GM12878 (cell line): ENCODE results near the gene PDS5A. TPM values are rescaled to one million over a fixed set of nuclear protein-coding genes. Genes with fewer than 3 reads are reported as not detected.

Experiments
- ATAC-seq: fragments of 200-7000 bp; cut with Tn5 transposase; 3 replicates; pipeline ENCODE4 v1.9.1; 2020; ENCODE audit warnings: mild to moderate bottlenecking, moderate library complexity
- BruUV-seq: library from RNA; stranded (reverse); fragments of 400-500 nt; replicated peaks from 2 replicates; lab custom pipeline; 2021; lab: Mats Ljungman, UMichigan
- CTCF ChIA-PET: fragments of 300-600 bp; sonication (Branson Sonifier 250); formaldehyde crosslinking; extraction: SDS; loops from one replicate; lab custom pipeline; 2021; ENCODE audit warnings: inconsistent platforms; lab: Yijun Ruan, JAX
- POLR2A ChIA-PET: fragments of 350-600 bp; formaldehyde crosslinking; extraction: SDS; loops from one replicate; lab custom pipeline; 2021; ENCODE audit warnings: inconsistent platforms; lab: Charles Lee
- RAD21 ChIA-PET: fragments of 300-600 bp; sonication (Branson Sonifier 250); formaldehyde crosslinking; loops from one replicate; lab custom pipeline; 2023; ENCODE audit warnings: antibody characterized with exemption; ENCODE audit not compliant: unreplicated experiment; lab: Charles Lee
- SMC1A ChIA-PET: fragments of 300-600 bp; sonication (Branson Sonifier 250); formaldehyde crosslinking; loops from one replicate; lab custom pipeline; 2023; ENCODE audit not compliant: unreplicated experiment, uncharacterized antibody; lab: Charles Lee
- DNase-seq: peaks from one replicate; pipeline ENCODE4 v3.0.0-alpha.2; 2011; ENCODE audit warnings: low read depth, low spot score
- FAIRE-seq: peaks from 3 replicates; lab custom pipeline; 2011; peaks lifted over from hg19 to GRCh38; lab: Jason Lieb, UNC
- H2AFZ ChIP-seq: 2 replicates; pipeline ENCODE4 v1.6.0; 2011; ENCODE audit warnings: low read depth, low read length, control low read depth; ENCODE audit not compliant: control insufficient read depth
- H3K27ac ChIP-seq: 2 replicates; pipeline ENCODE4 v1.5.1; 2011; ENCODE audit warnings: control low read depth; ENCODE audit not compliant: control insufficient read depth, insufficient read depth
- H3K27me3 ChIP-seq, 2 experiments: replicated peaks in 1 of 2; 2 replicates each; pipeline versions ENCODE4 v1.6.0 to v1.6.1; 2011; ENCODE audit warnings: low read length in 1 of 2; ENCODE audit not compliant: control insufficient read depth in 2 of 2, insufficient read depth in 2 of 2
- H3K36me3 ChIP-seq, 2 experiments: 2 replicates each; pipeline ENCODE4 v1.5.1; 2011; ENCODE audit warnings: low read length in 1 of 2; ENCODE audit not compliant: control insufficient read depth in 2 of 2, insufficient read depth in 2 of 2
- H3K4me1 ChIP-seq: 2 replicates; pipeline ENCODE4 v1.6.1; 2011; ENCODE audit warnings: mild to moderate bottlenecking, low read length, moderate library complexity, mixed read lengths; ENCODE audit not compliant: control insufficient read depth, insufficient read depth
- H3K4me2 ChIP-seq: 2 replicates; pipeline ENCODE4 v1.6.0; 2011; ENCODE audit warnings: control low read depth; ENCODE audit not compliant: control insufficient read depth, insufficient read depth
- H3K4me3 ChIP-seq: fragments of 200-600 bp; sonication (generic); 2 replicates; pipeline ENCODE4 v1.5.1; 2016
- H3K79me2 ChIP-seq: 2 replicates; pipeline ENCODE4 v1.6.0; 2011; ENCODE audit warnings: low read length; ENCODE audit not compliant: control insufficient read depth, insufficient read depth
- H3K9ac ChIP-seq: 2 replicates; pipeline ENCODE4 v1.8.0; 2011; ENCODE audit warnings: low read length, control low read depth, mixed read lengths; ENCODE audit not compliant: control insufficient read depth, insufficient read depth
- H3K9me3 ChIP-seq: replicated peaks from 3 replicates; pipeline ENCODE4 v1.5.1; 2011; ENCODE audit warnings: mild to moderate bottlenecking, low read length; ENCODE audit not compliant: control insufficient read depth, insufficient read depth
- H4K20me1 ChIP-seq: 2 replicates; pipeline ENCODE4 v1.6.0; 2011; ENCODE audit not compliant: control insufficient read depth, insufficient read depth
- BCL11A ChIP-seq: IDR thresholded peaks from 2 replicates; pipeline ENCODE4 v1.6.1; 2011; ENCODE audit warnings: low read depth, low read length
- CHD1 ChIP-seq: IDR thresholded peaks from 2 replicates; pipeline ENCODE4 v1.6.1; 2012; ENCODE audit warnings: low read depth, low read length, improper control_type of control experiment
- CREM ChIP-seq: IDR thresholded peaks from 2 replicates; pipeline ENCODE4 v1.6.1; 2014; ENCODE audit warnings: antibody characterized with exemption, low read depth
- DPF2 ChIP-seq: fragments of 450-650 bp; IDR thresholded peaks from 2 replicates; pipeline ENCODE4 v1.6.1; 2017; ENCODE audit warnings: mild to moderate bottlenecking
- ESRRA ChIP-seq: IDR thresholded peaks from 2 replicates; pipeline ENCODE4 v1.6.1; 2012; ENCODE audit warnings: mild to moderate bottlenecking, low read length, improper control_type of control experiment
- IKZF2 ChIP-seq, 2 experiments: fragments of 450-650 bp; IDR thresholded peaks; 2 replicates each; pipeline ENCODE4 v1.6.1; 2017; ENCODE audit warnings: mild to moderate bottlenecking in 2 of 2, moderate library complexity in 2 of 2
- MTA3 ChIP-seq: IDR thresholded peaks from 2 replicates; pipeline ENCODE4 v1.6.1; 2012; ENCODE audit warnings: low read length, inconsistent platforms, borderline replicate concordance
- NFYA ChIP-seq: IDR thresholded peaks from 2 replicates; pipeline ENCODE4 v1.6.1; 2011; ENCODE audit warnings: low read depth, mild to moderate bottlenecking, low read length, improper control_type of control experiment, borderline replicate concordance
- NR2F1 ChIP-seq: fragments of 450-650 bp; conservative IDR thresholded peaks from 2 replicates; pipeline ENCODE4 v1.6.1; 2017; ENCODE audit warnings: mild to moderate bottlenecking
- NRF1 ChIP-seq: conservative IDR thresholded peaks from 2 replicates; pipeline ENCODE4 v1.6.1; 2011; ENCODE audit warnings: mild to moderate bottlenecking, low read depth, low read length, improper control_type of control experiment
- SPI1 ChIP-seq: IDR thresholded peaks from 2 replicates; pipeline ENCODE4 v1.6.1; 2011; ENCODE audit warnings: low read depth, mild to moderate bottlenecking, low read length, moderate library complexity, borderline replicate concordance; ENCODE audit not compliant: insufficient read depth
- STAT1 ChIP-seq: fragments of 450-650 bp; conservative IDR thresholded peaks from 2 replicates; pipeline ENCODE4 v1.6.1; 2014; ENCODE audit warnings: antibody characterized with exemption, mild to moderate bottlenecking
- STAT3 ChIP-seq: IDR thresholded peaks from 2 replicates; pipeline ENCODE4 v1.6.1; 2011; ENCODE audit warnings: low read depth, low read length, improper control_type of control experiment
- SUPT20H ChIP-seq: IDR thresholded peaks from 2 replicates; pipeline ENCODE4 v1.6.1; 2011; ENCODE audit warnings: low read depth, mild to moderate bottlenecking, low read length, moderate library complexity, borderline replicate concordance; ENCODE audit not compliant: control insufficient read depth
- TAF1 ChIP-seq: IDR thresholded peaks from 2 replicates; pipeline ENCODE4 v1.6.1; 2011; ENCODE audit warnings: mild to moderate bottlenecking, low read depth, low read length, borderline replicate concordance
- YY1 ChIP-seq: IDR thresholded peaks from 2 replicates; pipeline ENCODE4 v1.6.1; 2011; ENCODE audit warnings: low read depth, mild to moderate bottlenecking, low read length
- WGBS: methylation state at CpG from one replicate; pipeline ENCODE4 v1.1.6; 2016; ENCODE audit warnings: low lambda C conversion rate; ENCODE audit not compliant: insufficient replicate concordance, insufficient coverage; ENCODE audit errors: missing lambda C conversion rate; 5-methylcytosine and 5-hydroxymethylcytosine counted together
- in situ Hi-C: fragments of 300-500 bp; cut with MboI; formaldehyde crosslinking; loops from 9 replicates; pipeline ENCODE4 v1.14.3; 2018; ENCODE audit warnings: mixed read lengths
- intact Hi-C: fragments of 100-400 bp; cut with micrococcal nuclease; formaldehyde crosslinking; loops from one replicate; pipeline ENCODE4 v1.14.2; 2022; ENCODE audit not compliant: unreplicated experiment
- polyA plus RNA-seq, 11 experiments: library from polyadenylated mRNA; depleted of rRNA in 4 of 11; unstranded in 6 of 11; stranded (reverse) in 5 of 11; fragments of >200 nt; fragmentation: Nextera tagmentation in 4 of 11; fragmentation: Illumina TruSeq in 1 of 11; extraction: Ambion mirVana in 4 of 11; extraction: Trizol in 1 of 11; gene quantifications; 1 replicate in 1 of 11; 2 replicates in 10 of 11; pipeline versions ENCODE4 v1.2.1 to v1.2.3, GENCODE V29; 2011 to 2016; ENCODE audit warnings: inconsistent platforms in 2 of 11, missing spikeins in 2 of 11, low read depth in 1 of 11
- total RNA-seq, 4 experiments: library from RNA; depleted of rRNA in 3 of 4; stranded (reverse); fragments of >200 nt in 3 of 4; fragmentation: Illumina TruSeq in 1 of 4; extraction: Trizol in 1 of 4; gene quantifications; 2 replicates each; pipeline versions ENCODE4 v1.2.1 to v1.2.3, GENCODE V29; 2013 to 2021
- TF ChIP-seq, protein P1 (sequence below): fragments of 450-650 bp; conservative IDR thresholded peaks from 2 replicates; pipeline ENCODE4 v1.6.1; 2017; ENCODE audit warnings: mild to moderate bottlenecking, moderate library complexity
- TF ChIP-seq, protein P2 (sequence below): fragments of 450-650 bp; IDR thresholded peaks from 2 replicates; pipeline ENCODE4 v1.6.1; 2016; ENCODE audit warnings: mild to moderate bottlenecking, moderate library complexity, borderline replicate concordance
- TF ChIP-seq, protein P3 (sequence below): IDR thresholded peaks from 2 replicates; pipeline ENCODE4 v1.6.1; 2012; ENCODE audit warnings: low read depth, low read length, improper control_type of control experiment
- TF ChIP-seq, protein P4 (sequence below): fragments of 150-350 bp; IDR thresholded peaks from 2 replicates; pipeline ENCODE4 v1.6.1; 2014; ENCODE audit warnings: mild to moderate bottlenecking, low read depth, low read length

The PDS5A gene
- total and polyA plus RNA-seq, 10 of the 15 experiments (the other 5 are each of a cell fraction or from before 2014, with no cell fraction given) = 13.7 to 69.7 (median 52.3) TPM

DNA sequence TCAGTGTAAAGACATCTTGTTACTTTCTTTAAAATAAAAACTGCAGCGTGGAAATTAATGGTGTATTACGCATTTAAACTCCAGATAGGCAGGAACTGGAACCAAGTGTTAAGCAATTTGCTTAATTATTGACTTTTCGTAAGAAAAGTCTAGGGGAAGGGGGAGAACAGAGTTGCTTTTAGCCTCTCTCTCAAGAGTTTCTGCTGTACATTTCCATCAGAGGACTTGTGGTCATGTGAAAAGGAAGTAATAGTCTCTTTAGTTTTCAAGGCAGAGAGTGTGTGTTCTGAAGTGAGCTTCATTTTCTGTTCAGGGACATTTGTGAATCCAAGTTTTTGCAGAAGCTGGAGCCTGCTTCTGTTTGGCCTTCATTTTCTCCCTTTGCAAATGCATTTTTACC lies 152.6 kb downstream of the PDS5A start:
- WGBS = 93% methylated on average over 3 of the region's 3 CpGs
- no peak for FAIRE-seq
- no peak overlapping the region for H3K27ac ChIP-seq
- no peak overlapping the region for H3K4me2 ChIP-seq
- ATAC-seq = no peak
- H3K9me3 ChIP-seq = no peaks in the 10 kb centered on the region
- no peaks in the 10 kb centered on the region for H3K79me2 ChIP-seq
- ChIA-PET POLR2A (no interaction called here), SMC1A (no interaction called here), CTCF (no interaction called here), RAD21 (no interaction called here)
- in situ Hi-C loops (no loop called here), intact Hi-C loops (no loop called here)
- H3K36me3 ChIP-seq = peaks cover 2 to 8% of the 10 kb centered on the region in 2 experiments; a peak in 3 of 4 replicates
- no peak overlapping the region for H2AFZ ChIP-seq
- H3K4me1 ChIP-seq = no peaks in the 10 kb centered on the region
- DNase-seq = no peak
- no peak overlapping the region for H3K4me3 ChIP-seq
- TF ChIP-seq, protein P1, sequence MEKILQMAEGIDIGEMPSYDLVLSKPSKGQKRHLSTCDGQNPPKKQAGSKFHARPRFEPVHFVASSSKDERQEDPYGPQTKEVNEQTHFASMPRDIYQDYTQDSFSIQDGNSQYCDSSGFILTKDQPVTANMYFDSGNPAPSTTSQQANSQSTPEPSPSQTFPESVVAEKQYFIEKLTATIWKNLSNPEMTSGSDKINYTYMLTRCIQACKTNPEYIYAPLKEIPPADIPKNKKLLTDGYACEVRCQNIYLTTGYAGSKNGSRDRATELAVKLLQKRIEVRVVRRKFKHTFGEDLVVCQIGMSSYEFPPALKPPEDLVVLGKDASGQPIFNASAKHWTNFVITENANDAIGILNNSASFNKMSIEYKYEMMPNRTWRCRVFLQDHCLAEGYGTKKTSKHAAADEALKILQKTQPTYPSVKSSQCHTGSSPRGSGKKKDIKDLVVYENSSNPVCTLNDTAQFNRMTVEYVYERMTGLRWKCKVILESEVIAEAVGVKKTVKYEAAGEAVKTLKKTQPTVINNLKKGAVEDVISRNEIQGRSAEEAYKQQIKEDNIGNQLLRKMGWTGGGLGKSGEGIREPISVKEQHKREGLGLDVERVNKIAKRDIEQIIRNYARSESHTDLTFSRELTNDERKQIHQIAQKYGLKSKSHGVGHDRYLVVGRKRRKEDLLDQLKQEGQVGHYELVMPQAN = no peak
- no peak for TF ChIP-seq CREM
- TF ChIP-seq MTA3 = no peak
- TF ChIP-seq, protein P2, sequence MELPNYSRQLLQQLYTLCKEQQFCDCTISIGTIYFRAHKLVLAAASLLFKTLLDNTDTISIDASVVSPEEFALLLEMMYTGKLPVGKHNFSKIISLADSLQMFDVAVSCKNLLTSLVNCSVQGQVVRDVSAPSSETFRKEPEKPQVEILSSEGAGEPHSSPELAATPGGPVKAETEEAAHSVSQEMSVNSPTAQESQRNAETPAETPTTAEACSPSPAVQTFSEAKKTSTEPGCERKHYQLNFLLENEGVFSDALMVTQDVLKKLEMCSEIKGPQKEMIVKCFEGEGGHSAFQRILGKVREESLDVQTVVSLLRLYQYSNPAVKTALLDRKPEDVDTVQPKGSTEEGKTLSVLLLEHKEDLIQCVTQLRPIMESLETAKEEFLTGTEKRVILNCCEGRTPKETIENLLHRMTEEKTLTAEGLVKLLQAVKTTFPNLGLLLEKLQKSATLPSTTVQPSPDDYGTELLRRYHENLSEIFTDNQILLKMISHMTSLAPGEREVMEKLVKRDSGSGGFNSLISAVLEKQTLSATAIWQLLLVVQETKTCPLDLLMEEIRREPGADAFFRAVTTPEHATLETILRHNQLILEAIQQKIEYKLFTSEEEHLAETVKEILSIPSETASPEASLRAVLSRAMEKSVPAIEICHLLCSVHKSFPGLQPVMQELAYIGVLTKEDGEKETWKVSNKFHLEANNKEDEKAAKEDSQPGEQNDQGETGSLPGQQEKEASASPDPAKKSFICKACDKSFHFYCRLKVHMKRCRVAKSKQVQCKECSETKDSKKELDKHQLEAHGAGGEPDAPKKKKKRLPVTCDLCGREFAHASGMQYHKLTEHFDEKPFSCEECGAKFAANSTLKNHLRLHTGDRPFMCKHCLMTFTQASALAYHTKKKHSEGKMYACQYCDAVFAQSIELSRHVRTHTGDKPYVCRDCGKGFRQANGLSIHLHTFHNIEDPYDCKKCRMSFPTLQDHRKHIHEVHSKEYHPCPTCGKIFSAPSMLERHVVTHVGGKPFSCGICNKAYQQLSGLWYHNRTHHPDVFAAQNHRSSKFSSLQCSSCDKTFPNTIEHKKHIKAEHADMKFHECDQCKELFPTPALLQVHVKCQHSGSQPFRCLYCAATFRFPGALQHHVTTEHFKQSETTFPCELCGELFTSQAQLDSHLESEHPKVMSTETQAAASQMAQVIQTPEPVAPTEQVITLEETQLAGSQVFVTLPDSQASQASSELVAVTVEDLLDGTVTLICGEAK = no peak
- TF ChIP-seq YY1 = no peak
- no peak for TF ChIP-seq DPF2
- TF ChIP-seq, protein P3, sequence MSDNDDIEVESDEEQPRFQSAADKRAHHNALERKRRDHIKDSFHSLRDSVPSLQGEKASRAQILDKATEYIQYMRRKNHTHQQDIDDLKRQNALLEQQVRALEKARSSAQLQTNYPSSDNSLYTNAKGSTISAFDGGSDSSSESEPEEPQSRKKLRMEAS = no peak
- TF ChIP-seq NFYA = no peak
- no peak for TF ChIP-seq ESRRA
- no peak for TF ChIP-seq STAT1
- no peak for TF ChIP-seq SUPT20H
- no peak for TF ChIP-seq TAF1
- TF ChIP-seq, protein P4, sequence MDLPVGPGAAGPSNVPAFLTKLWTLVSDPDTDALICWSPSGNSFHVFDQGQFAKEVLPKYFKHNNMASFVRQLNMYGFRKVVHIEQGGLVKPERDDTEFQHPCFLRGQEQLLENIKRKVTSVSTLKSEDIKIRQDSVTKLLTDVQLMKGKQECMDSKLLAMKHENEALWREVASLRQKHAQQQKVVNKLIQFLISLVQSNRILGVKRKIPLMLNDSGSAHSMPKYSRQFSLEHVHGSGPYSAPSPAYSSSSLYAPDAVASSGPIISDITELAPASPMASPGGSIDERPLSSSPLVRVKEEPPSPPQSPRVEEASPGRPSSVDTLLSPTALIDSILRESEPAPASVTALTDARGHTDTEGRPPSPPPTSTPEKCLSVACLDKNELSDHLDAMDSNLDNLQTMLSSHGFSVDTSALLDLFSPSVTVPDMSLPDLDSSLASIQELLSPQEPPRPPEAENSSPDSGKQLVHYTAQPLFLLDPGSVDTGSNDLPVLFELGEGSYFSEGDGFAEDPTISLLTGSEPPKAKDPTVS = no peak
- TF ChIP-seq NR2F1 = no peak
- no peak for TF ChIP-seq IKZF2 (IDR thresholded peaks at IDR 0.05)
- TF ChIP-seq CHD1 = no peak
- TF ChIP-seq SPI1 = no peak
- no peak for TF ChIP-seq STAT3
- TF ChIP-seq NRF1 = no peak
- TF ChIP-seq BCL11A = no peak
- TF ChIP-seq, all 136 proteins: peak for 0
- Histone ChIP-seq H4K20me1 (no peaks in the 10 kb centered on the region), H3K9ac (no peak overlapping the region), H3K27me3 (no peaks in the 10 kb centered on the region)
- no TSS peak for BruUV-seq
